K562 (cell line): ENCODE data around the gene WDR62. TPM values are rescaled to one million over a fixed set of nuclear protein-coding genes. Genes with fewer than 3 reads are reported as not detected.

Experiments
- BACH1 ChIP-seq: fragments of 200-800 bp; sonication (Bioruptor generic); IDR thresholded peaks from 2 replicates; pipeline ENCODE4 v1.6.1; 2016; ENCODE audit warnings: missing genetic modification characterization, missing compliant biosample characterization
- CBX3 ChIP-seq, 2 experiments: IDR thresholded peaks; 1 replicate in 1 of 2; 2 replicates in 1 of 2; pipeline ENCODE4 v1.6.1; 2012; ENCODE audit warnings: inconsistent platforms in 2 of 2, low read length in 2 of 2, borderline replicate concordance in 1 of 2, control low read depth in 1 of 2
- CCAR2 ChIP-seq: fragments of 200-400 bp; formaldehyde crosslinking; IDR thresholded peaks from 2 replicates; pipeline ENCODE4 v1.6.1; 2017; ENCODE audit warnings: mild to moderate bottlenecking, low read depth, low read length
- COPS2 ChIP-seq: fragments of 450-650 bp; conservative IDR thresholded peaks from 2 replicates; pipeline ENCODE4 v1.6.1; 2016; ENCODE audit warnings: mild to moderate bottlenecking, moderate library complexity
- CXXC5 ChIP-seq: fragments of 250-450 bp; sonication (Bioruptor Pico); IDR thresholded peaks from 2 replicates; pipeline ENCODE4 v1.8.0; 2022; ENCODE audit warnings: inconsistent platforms, mild to moderate bottlenecking, moderate library complexity
- ETV6 ChIP-seq, 3 experiments: fragments of 150-350 bp in 1 of 3; sonication (generic) in 1 of 3; formaldehyde crosslinking in 1 of 3; IDR thresholded peaks; 2 replicates each; pipeline versions ENCODE4 v1.6.1 to v1.8.0; 2014 to 2022; ENCODE audit warnings: borderline replicate concordance in 2 of 3, low read depth in 2 of 3, antibody characterized with exemption in 1 of 3, low read length in 1 of 3, mild to moderate bottlenecking in 1 of 3, missing genetic modification reagents in 1 of 3
- FOXJ3 ChIP-seq: sonication (generic); formaldehyde crosslinking; IDR thresholded peaks from 2 replicates; pipeline ENCODE4 v1.4.0; 2020; ENCODE audit warnings: mild to moderate bottlenecking, missing genetic modification reagents
- GABPB1 ChIP-seq: sonication (generic); formaldehyde crosslinking; IDR thresholded peaks from 2 replicates; pipeline ENCODE4 v1.8.0; 2022; ENCODE audit warnings: mild to moderate bottlenecking, missing genetic modification reagents
- L3MBTL2 ChIP-seq: fragments of 450-650 bp; IDR thresholded peaks from 2 replicates; pipeline ENCODE4 v1.6.1; 2016; ENCODE audit warnings: mild to moderate bottlenecking, moderate library complexity
- MTA2 ChIP-seq: fragments of 450-650 bp; IDR thresholded peaks from 2 replicates; pipeline ENCODE4 v1.6.1; 2016; ENCODE audit warnings: low read depth
- NCOA1 ChIP-seq: fragments of 450-650 bp; IDR thresholded peaks from 2 replicates; pipeline ENCODE4 v1.6.1; 2016; ENCODE audit warnings: low read depth
- NELFE ChIP-seq: IDR thresholded peaks from 2 replicates; pipeline ENCODE4 v1.6.1; 2011; ENCODE audit warnings: mild to moderate bottlenecking; ENCODE audit not compliant: insufficient read depth, insufficient read length
- NFIC ChIP-seq: fragments of 450-650 bp; IDR thresholded peaks from 2 replicates; pipeline ENCODE4 v1.6.1; 2017; ENCODE audit warnings: mild to moderate bottlenecking, inconsistent platforms
- RCOR1 ChIP-seq, 2 experiments: IDR thresholded peaks; 2 replicates each; pipeline ENCODE4 v1.6.1; 2012; ENCODE audit warnings: low read depth in 2 of 2, low read length in 2 of 2, borderline replicate concordance in 1 of 2, improper control_type of control experiment in 1 of 2
- SPI1 ChIP-seq: IDR thresholded peaks from 2 replicates; pipeline ENCODE4 v1.6.1; 2011; ENCODE audit warnings: low read depth, low read length, control low read depth, borderline replicate concordance
- TRIM24 ChIP-seq, 2 experiments: fragments of 450-650 bp; IDR thresholded peaks; 2 replicates each; pipeline ENCODE4 v1.6.1; 2016
- XRCC3 ChIP-seq: fragments of 450-650 bp; IDR thresholded peaks from 2 replicates; pipeline ENCODE4 v1.6.1; 2017; ENCODE audit warnings: mild to moderate bottlenecking, moderate library complexity
- ZKSCAN1 ChIP-seq: fragments of 150-350 bp; IDR thresholded peaks from 2 replicates; pipeline ENCODE4 v1.6.1; 2016; ENCODE audit warnings: low read depth, low read length
- ZNF41 ChIP-seq: fragments of 250-450 bp; sonication (Bioruptor Pico); conservative IDR thresholded peaks from 2 replicates; pipeline ENCODE4 v1.4.0; 2020; ENCODE audit warnings: mild to moderate bottlenecking
- polyA plus RNA-seq, 8 experiments: library from polyadenylated mRNA; depleted of rRNA in 4 of 8; stranded (reverse) in 5 of 8; unstranded in 3 of 8; fragments of >200 nt; fragmentation: Nextera tagmentation in 2 of 8; fragmentation: Illumina TruSeq in 1 of 8; extraction: Ambion mirVana in 2 of 8; extraction: Trizol in 1 of 8; gene quantifications; 2 replicates each; pipeline versions ENCODE4 v1.2.1 to v1.2.3, GENCODE V29; 2011 to 2014; ENCODE audit warnings: inconsistent platforms in 1 of 8, missing spikeins in 1 of 8
- total RNA-seq, 7 experiments: library from RNA; depleted of rRNA in 6 of 7; stranded (reverse); fragments of >200 nt in 6 of 7; fragmentation: Illumina TruSeq in 2 of 7; extraction: Trizol in 2 of 7; gene quantifications; 2 replicates each; pipeline versions ENCODE4 v1.2.1 to v1.2.3, GENCODE V29; 2011 to 2021; ENCODE audit warnings: low replicate concordance in 1 of 7
- TF ChIP-seq, protein P1 (sequence below), 2 experiments: fragments of 200-800 bp in 1 of 2; sonication (Bioruptor generic) in 1 of 2; sonication (generic) in 1 of 2; formaldehyde crosslinking in 1 of 2; IDR thresholded peaks in 1 of 2; conservative IDR thresholded peaks in 1 of 2; 2 replicates each; pipeline versions ENCODE4 v1.5.0 to v1.6.1; 2016 to 2020; ENCODE audit warnings: missing compliant biosample characterization in 1 of 2, missing genetic modification characterization in 1 of 2, missing genetic modification reagents in 1 of 2
- TF ChIP-seq, protein P2 (sequence below): sonication (generic); formaldehyde crosslinking; IDR thresholded peaks from 2 replicates; pipeline ENCODE4 v1.8.0; 2022; ENCODE audit warnings: missing genetic modification reagents, mild to moderate bottlenecking, moderate library complexity, borderline replicate concordance
- TF ChIP-seq, protein P3 (sequence below): sonication (generic); formaldehyde crosslinking; IDR thresholded peaks from 2 replicates; pipeline ENCODE4 v1.8.0; 2022; ENCODE audit warnings: mild to moderate bottlenecking, missing genetic modification reagents
- TF ChIP-seq, protein P4 (sequence below): sonication (generic); formaldehyde crosslinking; IDR thresholded peaks from 2 replicates; pipeline ENCODE4 v1.8.1; 2023; ENCODE audit warnings: mild to moderate bottlenecking, missing genetic modification reagents

The WDR62 gene
- total and polyA plus RNA-seq, 9 of the 15 experiments (the other 6 are each of a cell fraction or from before 2014, with no cell fraction given): 0.35 to 32.8 (median 14.4) TPM

DNA sequence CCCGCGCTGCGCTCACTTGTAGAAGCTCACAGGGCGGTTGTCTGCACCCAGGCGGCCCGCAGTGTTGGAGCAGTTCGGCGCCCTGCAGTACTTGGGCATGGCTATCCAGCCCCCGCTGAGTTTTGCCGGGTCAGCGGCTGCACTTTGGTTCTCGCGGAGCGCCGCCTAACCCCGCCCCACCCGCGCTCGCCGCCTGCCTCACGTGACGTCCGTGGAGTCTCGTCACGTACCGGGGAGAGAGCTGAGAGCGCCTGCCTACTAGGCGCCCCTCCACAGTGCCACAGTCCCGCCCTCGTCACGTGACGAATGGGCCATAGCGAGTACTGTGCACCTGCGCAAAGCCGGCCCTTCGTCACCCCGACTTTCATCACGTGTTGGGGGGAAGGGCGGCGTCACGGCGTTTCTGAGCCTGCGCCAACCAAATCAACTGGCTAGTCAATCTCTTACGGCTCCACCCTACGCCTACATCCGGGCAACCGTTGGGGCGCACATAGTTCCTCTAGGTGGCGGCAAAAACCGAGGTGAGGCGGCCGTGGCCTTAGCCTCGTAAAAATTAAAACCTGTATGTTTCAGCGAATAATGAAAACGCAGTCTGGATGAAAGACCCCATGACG lies 471 bp upstream of the WDR62 start, which contains the start of gene THAP8 (continued):
- TF ChIP-seq, protein P1, sequence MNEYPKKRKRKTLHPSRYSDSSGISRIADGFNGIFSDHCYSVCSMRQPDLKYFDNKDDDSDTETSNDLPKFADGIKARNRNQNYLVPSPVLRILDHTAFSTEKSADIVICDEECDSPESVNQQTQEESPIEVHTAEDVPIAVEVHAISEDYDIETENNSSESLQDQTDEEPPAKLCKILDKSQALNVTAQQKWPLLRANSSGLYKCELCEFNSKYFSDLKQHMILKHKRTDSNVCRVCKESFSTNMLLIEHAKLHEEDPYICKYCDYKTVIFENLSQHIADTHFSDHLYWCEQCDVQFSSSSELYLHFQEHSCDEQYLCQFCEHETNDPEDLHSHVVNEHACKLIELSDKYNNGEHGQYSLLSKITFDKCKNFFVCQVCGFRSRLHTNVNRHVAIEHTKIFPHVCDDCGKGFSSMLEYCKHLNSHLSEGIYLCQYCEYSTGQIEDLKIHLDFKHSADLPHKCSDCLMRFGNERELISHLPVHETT (CRISPR knock-in tag; conservative IDR thresholded peaks at IDR 0.05 in 1 of 2, IDR thresholded peaks at IDR 0.05 in 1 of 2): peak in 1 of 2 experiments; percentile 75; a peak in 2 of 4 replicates
- TF ChIP-seq CXXC5 (CRISPR knock-in tag) (peak; percentile 94), MTA2 (no peak), NCOA1 (peak; percentile 57; the same call in 1 of the 2 replicates), ZNF41 (CRISPR knock-in tag) (no peak), L3MBTL2 (peak; percentile 76; the same call in 1 of the 2 replicates), XRCC3 (no peak), TRIM24 (IDR thresholded peaks at IDR 0.05) (peak; percentile 16 to 38; a peak in 3 of 4 replicates), SPI1 (no peak), RCOR1 (IDR thresholded peaks at IDR 0.05; ENCODE audit: borderline replicate concordance in 1 of 2, low read depth in 2 of 2, low read length in 2 of 2) (peak in 1 of 2 experiments; percentile 64; a peak in 2 of 4 replicates), ZKSCAN1 (peak; percentile 76; the same call in 1 of the 2 replicates), COPS2 (no peak), CCAR2 (no peak), NELFE (no peak), FOXJ3 (CRISPR knock-in tag) (no peak), BACH1 (no peak), ETV6 (IDR thresholded peaks at IDR 0.05; ENCODE audit: borderline replicate concordance in 1 of 2, low read depth in 2 of 2, low read length in 1 of 2) (no peak), ETV6 (CRISPR knock-in tag; IDR thresholded peaks at IDR 0.05; ENCODE audit: borderline replicate concordance) (0 out of 2 replicates have a peak, but pooled peaks have one; percentile 52), NFIC (0 out of 2 replicates have a peak, but pooled peaks have one; percentile 21), GABPB1 (CRISPR knock-in tag) (peak; percentile 75), CBX3 (IDR thresholded peaks at IDR 0.05; ENCODE audit: borderline replicate concordance in 1 of 2, low read length in 2 of 2) (no peak)
- TF ChIP-seq, protein P2, sequence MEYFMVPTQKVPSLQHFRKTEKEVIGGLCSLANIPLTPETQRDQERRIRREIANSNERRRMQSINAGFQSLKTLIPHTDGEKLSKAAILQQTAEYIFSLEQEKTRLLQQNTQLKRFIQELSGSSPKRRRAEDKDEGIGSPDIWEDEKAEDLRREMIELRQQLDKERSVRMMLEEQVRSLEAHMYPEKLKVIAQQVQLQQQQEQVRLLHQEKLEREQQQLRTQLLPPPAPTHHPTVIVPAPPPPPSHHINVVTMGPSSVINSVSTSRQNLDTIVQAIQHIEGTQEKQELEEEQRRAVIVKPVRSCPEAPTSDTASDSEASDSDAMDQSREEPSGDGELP (CRISPR knock-in tag): peak; percentile 90
- TF ChIP-seq, protein P3, sequence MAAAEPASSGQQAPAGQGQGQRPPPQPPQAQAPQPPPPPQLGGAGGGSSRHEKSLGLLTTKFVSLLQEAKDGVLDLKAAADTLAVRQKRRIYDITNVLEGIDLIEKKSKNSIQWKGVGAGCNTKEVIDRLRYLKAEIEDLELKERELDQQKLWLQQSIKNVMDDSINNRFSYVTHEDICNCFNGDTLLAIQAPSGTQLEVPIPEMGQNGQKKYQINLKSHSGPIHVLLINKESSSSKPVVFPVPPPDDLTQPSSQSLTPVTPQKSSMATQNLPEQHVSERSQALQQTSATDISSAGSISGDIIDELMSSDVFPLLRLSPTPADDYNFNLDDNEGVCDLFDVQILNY (CRISPR knock-in tag): no peak
- TF ChIP-seq, protein P4, sequence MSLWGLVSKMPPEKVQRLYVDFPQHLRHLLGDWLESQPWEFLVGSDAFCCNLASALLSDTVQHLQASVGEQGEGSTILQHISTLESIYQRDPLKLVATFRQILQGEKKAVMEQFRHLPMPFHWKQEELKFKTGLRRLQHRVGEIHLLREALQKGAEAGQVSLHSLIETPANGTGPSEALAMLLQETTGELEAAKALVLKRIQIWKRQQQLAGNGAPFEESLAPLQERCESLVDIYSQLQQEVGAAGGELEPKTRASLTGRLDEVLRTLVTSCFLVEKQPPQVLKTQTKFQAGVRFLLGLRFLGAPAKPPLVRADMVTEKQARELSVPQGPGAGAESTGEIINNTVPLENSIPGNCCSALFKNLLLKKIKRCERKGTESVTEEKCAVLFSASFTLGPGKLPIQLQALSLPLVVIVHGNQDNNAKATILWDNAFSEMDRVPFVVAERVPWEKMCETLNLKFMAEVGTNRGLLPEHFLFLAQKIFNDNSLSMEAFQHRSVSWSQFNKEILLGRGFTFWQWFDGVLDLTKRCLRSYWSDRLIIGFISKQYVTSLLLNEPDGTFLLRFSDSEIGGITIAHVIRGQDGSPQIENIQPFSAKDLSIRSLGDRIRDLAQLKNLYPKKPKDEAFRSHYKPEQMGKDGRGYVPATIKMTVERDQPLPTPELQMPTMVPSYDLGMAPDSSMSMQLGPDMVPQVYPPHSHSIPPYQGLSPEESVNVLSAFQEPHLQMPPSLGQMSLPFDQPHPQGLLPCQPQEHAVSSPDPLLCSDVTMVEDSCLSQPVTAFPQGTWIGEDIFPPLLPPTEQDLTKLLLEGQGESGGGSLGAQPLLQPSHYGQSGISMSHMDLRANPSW (CRISPR knock-in tag): 0 out of 2 replicates have a peak, but pooled peaks have one; percentile 43
